Measurements from ENCODE around the gene DNM3.

DNA sequence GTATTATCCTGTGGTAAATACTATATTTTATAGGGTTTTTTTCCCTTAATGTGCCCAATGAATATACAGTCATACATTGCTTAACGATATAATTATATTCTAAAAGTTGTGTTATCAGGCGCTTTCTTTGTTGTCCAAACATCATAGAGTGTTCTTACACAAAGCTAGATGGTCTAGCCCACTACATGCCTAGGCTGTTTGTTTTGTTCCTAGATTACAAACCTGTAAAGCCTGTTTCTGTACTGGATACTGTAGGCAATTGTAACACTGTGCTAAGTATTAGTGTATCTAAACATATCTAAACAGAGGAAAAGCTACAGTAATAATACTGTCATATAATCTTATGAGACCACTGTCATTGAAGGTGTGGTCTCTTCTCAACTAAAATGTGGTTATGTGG is 336.6 kb downstream of the DNM3 start:
- TF ChIP-seq POLR2A (IDR thresholded peaks at IDR 0.05; ENCODE audit: low read length) (no peak), GATA1 (IDR thresholded peaks at IDR 0.05; ENCODE audit: low read depth, low read length) (no peak)
